Left lobe of liver (tissue), 2 donors: Measurements from ENCODE around the gene LHPP. TPM values are rescaled to one million over a fixed set of nuclear protein-coding genes. Genes with fewer than 3 reads are reported as not detected.

ENCODE experiments used
- ATAC-seq: fragments of 200-7000 bp; cut with Tn5 transposase; one replicate; pipeline ENCODE4 v1.9.1; 2020; ENCODE audit warnings: mild to moderate bottlenecking, moderate library complexity
- DNase-seq: peaks from one replicate; pipeline ENCODE4 v3.0.0-alpha.2; 2020; ENCODE audit warnings: low spot score
- total RNA-seq: library from RNA; stranded (reverse); gene quantifications from one replicate; pipeline ENCODE4 v1.2.1, GENCODE V29; 2021
- donor health status: DM: no; HTN: no; CAD: no; lungs with moderate emphysema.
- donor health status: DM: no; HTN: yes; CAD: no.

LHPP gene
- total RNA-seq, 1 donor from 2014 or later, result 52.0 TPM

DNA sequence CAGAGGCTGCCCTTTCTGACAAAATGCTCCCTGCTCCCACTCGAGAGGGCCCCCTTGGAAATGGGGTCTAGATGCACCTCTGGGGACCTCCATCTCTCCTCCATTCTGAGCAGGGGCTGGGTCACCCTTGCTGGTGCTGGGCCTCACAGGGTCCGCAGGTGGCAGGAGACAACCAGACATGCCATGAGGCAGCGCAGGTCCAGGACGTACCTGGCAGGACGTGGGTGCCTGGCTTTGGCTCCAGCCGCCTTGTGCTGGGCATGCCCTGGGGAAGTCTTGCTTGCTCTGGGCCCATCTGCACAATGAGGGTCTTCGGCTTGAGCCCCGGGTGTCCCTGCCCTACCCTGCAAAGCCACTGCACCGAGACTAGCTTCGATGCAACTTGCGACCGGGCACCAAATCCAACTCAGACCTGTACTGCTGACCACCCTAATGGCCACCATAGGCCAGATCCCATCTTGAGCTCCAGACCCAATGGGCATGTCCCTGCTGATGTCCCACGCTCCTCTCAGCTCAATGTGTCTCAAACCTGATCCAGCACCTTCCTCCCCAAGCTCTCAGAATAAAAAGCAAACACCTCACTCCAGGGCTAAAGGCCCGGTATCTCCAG lies 175.6 kb downstream of the LHPP start:
- DNase-seq (no peak), ATAC-seq (no peak)

GRCh38 chr10:124637746-124638145 lies 176.1 kb downstream of the LHPP start:
- DNase-seq, result no peak
- ATAC-seq, result no peak

DNA sequence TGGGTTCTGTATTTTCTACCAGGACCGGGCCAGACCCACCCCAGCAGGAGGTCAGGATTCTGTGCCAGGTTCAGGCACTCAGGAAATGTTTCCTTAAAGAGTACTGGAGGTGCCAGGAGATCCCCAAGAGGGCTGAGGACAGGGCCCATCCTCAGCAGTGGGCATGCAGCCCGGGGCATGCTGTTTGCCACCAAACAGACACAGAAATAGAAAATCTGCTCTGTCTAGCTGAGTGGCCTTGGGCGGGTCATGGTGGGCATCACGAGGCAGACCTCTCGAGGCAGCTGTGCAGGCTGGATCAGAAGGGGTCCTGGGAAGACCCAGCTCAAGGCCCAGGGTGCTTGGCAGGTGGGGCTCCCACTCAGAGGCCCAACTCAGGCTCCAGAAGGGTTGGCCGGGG lies 177.6 kb downstream of the LHPP start:
- ATAC-seq (no peak), DNase-seq (no peak)

DNA sequence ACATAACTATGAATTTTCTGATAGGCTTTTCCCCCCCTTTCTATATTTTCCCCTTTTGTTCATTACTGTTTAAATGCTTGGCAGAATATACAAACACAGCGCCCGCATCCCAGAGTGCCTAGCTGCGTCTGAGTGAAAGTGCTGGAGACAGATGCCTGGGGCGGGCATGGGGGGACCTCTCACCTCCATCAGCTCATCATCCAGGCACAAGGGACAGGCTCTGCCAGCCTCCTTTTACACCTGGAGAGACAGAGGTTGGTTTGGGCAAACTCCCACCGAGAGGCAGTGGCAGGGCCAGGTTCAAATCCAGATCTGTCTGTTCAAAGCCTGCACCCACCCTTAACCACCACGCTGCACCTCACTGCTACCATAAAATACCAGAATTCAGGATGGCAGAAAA lies 178.0 kb downstream of the LHPP start:
- DNase-seq (no peak), ATAC-seq (no peak)

- ATAC-seq, result no peak
- DNase-seq, result no peak
Measured at GRCh38 chr10:124640056-124640455, 178.4 kb downstream of the LHPP start.

DNA sequence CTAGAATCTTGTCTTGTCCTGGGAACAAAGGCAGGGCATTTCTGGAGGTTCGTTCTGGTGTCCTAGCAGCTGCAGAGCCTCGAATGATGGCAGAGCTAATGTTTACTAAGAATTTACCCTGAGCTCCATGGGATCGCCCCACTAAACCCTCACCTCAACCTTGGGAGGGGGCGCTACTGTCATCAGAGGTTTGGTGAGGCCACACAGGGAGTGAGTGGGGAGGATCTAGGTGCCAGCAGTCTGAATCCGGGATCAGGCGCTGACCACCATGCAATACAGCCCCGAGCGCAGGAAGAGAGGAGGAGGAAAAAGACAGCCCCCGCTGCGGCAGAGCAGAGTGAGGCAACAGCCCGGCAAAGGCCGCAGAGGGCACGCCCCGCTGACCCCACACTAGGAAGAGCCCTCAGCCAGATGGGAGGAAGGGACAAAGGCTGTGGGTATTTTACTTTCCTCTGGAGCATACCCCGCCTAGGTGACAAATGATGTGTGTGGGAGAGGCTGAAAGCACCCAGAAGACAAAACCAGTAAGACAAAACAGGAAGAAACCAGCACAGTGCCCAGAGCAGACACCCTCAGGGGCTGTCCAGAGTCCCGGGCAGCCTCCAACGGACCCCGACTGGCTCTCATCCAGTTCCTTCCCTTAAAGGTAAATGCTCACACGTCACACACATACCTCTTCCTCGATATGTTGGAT lies 179.1 kb downstream of the LHPP start:
- ATAC-seq (peak; percentile 27), DNase-seq (no peak)

DNA sequence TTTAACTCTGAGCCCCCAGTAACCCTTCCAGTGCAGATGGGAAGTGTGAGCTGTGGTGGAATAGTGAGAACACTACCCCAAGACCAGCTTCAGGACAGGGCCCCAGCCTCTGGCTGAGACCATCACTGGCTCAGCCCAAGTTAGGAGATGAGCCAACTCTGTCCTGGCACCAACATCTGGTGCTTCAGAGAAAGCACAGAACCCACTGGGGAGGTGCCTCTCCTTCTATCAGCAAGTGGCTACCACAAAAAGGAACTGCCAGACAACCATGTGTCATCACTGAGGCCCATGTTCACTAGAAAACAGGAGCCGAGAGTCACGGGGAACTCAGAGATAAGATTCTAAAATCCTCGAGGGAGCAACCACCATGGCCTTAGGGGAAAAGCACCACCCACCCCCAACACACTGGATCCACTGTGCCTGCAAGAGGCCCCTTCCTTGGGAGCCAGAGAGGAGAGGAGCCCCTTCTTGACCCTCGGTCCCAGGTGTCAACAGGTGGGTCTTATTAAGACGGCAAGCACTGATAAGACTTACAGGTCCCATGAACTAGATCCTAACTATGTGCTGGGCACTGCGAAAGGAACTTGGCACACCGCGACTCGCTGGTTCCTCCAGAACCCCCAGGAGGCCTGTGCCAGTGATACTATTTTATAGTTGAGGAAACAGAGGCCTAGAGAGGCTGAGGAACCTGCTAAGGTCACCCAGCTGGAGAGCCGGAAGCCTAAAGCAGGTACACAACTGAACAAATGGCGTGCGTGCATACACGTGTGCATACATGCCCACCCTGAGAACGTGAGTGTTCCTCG lies 179.9 kb downstream of the LHPP start:
- peak; percentile 36 for ATAC-seq
- no peak for DNase-seq

GRCh38 chr10:124642088-124642710 lies 180.6 kb downstream of the LHPP start:
- no peak for ATAC-seq
- DNase-seq, result no peak

DNA sequence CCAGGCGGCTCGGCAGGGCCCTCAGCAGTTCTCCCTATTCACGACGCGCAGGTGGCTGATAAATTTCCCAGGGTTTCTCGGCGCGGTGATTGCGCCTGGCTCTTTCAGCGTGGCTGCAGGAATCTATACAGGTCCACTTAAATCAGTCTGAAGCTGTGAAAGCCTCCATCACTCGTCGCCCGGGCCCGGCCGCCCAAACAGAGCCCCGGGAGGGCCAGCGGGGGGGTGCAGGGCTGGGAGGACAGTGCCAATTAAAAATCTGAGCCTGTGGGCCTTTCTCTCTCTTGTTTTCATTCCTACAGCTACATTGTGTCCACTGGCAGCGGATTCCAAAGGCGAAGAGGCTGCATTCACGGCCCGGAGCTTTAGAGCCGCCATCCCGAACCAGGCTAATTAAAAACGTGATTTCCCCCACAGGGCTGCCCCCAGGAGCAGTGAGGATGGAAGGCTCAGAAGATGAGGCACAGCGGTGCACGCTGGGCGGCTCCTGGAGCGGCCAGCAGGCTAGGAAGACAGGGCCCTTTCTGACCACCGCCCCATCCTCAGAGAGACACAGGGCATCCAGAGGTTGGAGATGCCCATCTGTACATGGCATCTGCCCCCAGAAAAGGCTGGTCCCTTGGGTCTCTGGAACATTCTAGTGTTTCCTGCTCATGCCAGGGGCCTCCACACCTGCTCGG lies 181.8 kb downstream of the LHPP start:
- no peak for DNase-seq
- ATAC-seq, result no peak

GRCh38 chr10:124644236-124644635 lies 182.6 kb downstream of the LHPP start:
- no peak for ATAC-seq
- no peak for DNase-seq

- no peak for DNase-seq
- no peak for ATAC-seq
Measured at GRCh38 chr10:124644771-124645415, 183.3 kb downstream of the LHPP start.

GRCh38 chr10:124645467-124646095 lies 184.0 kb downstream of the LHPP start:
- DNase-seq (no peak), ATAC-seq (no peak)

DNA sequence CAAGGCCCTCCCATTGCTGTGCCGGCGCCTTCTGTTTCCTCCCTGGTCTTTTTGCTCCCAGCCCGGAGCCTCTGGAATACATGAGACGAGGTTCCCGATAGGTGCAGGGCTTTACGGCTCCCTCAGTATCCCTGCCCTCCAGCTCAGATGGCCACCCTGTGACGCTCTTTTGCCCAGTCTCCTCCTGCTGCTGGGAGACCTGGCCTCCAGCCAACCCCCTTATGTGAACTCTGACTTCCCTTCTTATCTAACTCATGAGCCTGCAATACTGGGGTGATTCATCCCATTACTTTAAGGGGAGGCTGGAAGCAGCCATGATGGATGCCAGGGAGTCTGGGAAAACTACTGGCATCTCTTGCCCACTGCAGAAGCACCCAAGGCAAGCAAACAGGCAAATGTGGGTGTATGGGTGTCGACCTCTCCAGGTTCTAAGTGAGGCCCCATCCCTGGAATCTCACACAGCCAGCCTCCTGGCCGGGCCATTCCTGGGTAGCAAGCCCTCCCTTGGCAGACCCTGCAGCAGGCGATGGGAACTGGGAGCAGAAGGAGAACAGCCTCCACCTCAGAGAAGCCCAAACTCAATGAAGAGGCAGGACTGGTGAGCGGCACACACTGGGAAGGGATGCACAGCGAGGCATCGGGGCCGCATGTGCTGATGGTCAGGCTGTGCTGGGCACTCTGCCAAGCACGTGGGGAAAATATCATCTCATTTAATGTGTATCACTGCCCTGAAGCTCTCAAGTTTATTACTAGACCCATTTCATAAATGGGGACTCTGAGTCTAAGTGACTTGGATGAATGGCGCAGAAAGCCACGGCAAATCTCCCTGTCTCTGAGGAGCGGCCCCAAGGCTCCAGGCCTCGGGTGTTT lies 185.1 kb downstream of the LHPP start:
- peak; percentile 41 for ATAC-seq
- DNase-seq, result peak; percentile 73

DNA sequence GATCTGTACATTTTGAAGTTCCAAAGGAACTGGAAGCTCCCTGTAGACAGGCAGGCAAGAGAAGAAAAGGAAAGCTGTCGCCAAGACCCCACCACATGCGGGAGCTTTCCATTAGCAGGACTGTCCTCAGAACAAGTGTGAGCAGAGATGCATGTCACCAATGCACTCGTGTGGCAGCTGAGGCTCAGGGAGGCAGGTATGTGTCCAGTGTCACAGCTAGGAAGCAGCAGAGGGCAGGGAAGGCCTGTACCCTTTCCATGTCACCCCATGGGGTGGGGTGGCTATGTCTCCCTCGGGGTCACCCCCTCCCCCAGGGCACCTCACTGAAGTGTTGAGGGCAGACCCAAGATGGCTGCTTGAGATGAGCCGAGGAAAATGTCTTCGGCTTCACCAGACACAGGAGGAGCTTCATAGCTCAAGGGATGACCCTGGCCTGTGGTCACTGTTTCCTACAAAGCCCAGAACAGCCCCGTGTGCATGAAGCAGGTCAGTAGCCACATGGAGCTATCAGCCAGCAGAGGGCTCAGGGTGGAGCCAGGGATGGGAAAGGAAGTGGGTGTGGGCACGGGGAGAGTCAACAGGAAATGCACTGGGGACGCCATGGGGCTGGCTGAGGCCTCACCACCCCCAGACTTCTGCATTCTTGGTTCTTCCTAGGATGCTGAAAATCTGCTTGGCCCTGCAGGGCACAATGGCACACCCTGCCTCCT lies 186.0 kb downstream of the LHPP start:
- DNase-seq, result no peak
- peak; percentile 55 for ATAC-seq

DNA sequence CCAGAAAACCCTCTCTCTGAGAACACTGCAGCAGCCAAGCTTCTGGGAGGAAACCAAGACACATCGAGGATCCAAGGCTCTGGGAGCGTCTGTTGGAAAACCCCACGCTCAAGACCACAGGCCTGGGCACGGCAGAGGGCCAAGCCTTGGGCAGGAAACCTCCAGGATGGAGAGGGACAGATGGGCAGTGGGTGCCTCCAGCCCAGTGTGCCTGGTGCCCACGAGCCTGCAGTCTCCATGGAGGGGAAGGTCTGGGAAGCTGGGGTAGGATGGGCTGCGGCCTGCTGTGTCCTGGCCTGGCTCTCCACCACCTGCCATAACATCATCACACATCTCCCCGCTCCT lies 186.5 kb downstream of the LHPP start:
- no peak for DNase-seq

DNA sequence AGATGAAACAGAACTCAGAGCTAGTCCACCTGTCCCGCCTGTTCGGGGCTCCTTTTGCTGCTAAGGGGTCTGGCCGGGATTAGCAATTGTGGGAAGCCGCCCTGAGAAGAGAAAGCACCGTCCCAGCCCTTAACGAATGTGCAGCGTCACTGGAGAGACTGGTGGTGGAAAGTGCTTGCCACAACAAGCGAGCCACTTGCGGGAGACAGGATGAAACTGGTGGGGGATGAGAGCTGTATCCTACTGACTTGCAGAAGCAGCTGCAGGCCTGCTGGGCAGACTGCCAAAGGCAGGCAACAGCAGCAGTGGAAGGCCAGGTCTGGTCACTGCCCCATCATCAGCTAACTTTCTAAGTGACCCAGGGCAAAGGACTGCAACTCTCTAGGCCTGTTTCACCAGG lies 187.1 kb downstream of the LHPP start:
- peak; percentile 78 for DNase-seq
- peak; percentile 76 for ATAC-seq

More for the DNA sequence above, 186.5 kb downstream of the LHPP start:
- no peak for ATAC-seq

DNA sequence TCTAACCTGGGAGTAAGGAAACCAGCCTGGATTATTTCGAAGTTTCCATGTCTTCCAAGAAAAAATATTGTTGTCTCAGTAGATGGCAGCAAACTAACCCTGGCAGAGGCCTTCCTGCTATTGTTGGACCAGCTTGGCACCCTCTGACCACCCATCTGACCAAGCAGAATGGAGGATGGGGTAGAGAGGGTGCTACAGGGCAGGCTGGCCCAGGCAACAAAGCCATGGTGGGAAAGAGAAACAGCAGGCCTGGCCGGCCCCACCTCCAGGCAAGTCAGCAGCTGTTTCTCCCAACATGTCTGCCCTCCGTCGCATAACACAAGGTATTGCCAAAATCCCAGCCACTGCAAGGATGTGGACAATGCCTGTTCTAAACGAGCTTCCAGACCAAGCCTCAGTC lies 187.6 kb downstream of the LHPP start:
- ATAC-seq (peak; percentile 51), DNase-seq (no peak)

GRCh38 chr10:124650263-124650662 lies 188.6 kb downstream of the LHPP start:
- DNase-seq (no peak), ATAC-seq (no peak)
